NB4 (cell line): ENCODE measurements around the gene HYDIN.
"Not testable (repeated sequence)": the region's sequence is repeated elsewhere in the genome, so short reads cannot be mapped to it uniquely, and the experiment has no call there.

Source experiments
- MYC ChIP-seq: IDR thresholded peaks from 2 replicates; pipeline ENCODE4 v1.6.1; 2011; ENCODE audit warnings: low read depth, low read length
- POLR2A ChIP-seq: IDR thresholded peaks from 2 replicates; pipeline ENCODE4 v1.6.1; 2011; ENCODE audit warnings: mild to moderate bottlenecking; ENCODE audit not compliant: insufficient read length; ENCODE audit errors: extremely low read depth
- TF ChIP-seq, protein P1 (sequence below): IDR thresholded peaks from one replicate; pipeline ENCODE4 v1.5.1; 2012; ENCODE audit warnings: low read depth, low read length
- TF ChIP-seq, protein P2 (sequence below): IDR thresholded peaks from 2 replicates; pipeline ENCODE4 v1.6.1; 2011; ENCODE audit warnings: low read depth, low read length

DNA sequence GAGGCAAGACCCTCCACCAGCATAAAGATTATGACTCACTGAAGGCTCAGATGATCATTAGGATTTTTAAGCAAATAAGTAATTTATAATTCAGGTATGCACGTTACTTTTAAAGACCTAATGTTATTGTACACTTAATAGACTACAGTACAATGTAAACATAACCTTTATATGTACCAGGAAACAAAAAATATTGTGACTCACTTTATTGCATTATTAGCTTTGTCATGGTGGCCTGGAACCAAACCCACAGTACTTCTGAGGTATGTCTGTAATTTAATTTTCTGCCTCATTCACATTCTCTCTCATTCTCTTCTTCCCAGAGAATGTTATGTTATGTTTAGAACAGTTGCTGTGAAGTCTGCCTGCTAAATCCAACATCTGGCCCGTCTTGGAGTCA lies 407.8 kb downstream of the HYDIN start:
- TF ChIP-seq, protein P1, sequence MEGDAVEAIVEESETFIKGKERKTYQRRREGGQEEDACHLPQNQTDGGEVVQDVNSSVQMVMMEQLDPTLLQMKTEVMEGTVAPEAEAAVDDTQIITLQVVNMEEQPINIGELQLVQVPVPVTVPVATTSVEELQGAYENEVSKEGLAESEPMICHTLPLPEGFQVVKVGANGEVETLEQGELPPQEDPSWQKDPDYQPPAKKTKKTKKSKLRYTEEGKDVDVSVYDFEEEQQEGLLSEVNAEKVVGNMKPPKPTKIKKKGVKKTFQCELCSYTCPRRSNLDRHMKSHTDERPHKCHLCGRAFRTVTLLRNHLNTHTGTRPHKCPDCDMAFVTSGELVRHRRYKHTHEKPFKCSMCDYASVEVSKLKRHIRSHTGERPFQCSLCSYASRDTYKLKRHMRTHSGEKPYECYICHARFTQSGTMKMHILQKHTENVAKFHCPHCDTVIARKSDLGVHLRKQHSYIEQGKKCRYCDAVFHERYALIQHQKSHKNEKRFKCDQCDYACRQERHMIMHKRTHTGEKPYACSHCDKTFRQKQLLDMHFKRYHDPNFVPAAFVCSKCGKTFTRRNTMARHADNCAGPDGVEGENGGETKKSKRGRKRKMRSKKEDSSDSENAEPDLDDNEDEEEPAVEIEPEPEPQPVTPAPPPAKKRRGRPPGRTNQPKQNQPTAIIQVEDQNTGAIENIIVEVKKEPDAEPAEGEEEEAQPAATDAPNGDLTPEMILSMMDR, result not testable (repeated sequence)
- not testable (repeated sequence) for TF ChIP-seq POLR2A, MYC
- TF ChIP-seq, protein P2, sequence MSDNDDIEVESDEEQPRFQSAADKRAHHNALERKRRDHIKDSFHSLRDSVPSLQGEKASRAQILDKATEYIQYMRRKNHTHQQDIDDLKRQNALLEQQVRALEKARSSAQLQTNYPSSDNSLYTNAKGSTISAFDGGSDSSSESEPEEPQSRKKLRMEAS, result not testable (repeated sequence)
